ENCODE measurements around the gene CHRDL2. TPM values are rescaled to one million over a fixed set of nuclear protein-coding genes. Genes with fewer than 3 reads are reported as not detected.

Gene CHRDL2
- total RNA-seq, 2 experiments from 2014 or later: not detected

DNA sequence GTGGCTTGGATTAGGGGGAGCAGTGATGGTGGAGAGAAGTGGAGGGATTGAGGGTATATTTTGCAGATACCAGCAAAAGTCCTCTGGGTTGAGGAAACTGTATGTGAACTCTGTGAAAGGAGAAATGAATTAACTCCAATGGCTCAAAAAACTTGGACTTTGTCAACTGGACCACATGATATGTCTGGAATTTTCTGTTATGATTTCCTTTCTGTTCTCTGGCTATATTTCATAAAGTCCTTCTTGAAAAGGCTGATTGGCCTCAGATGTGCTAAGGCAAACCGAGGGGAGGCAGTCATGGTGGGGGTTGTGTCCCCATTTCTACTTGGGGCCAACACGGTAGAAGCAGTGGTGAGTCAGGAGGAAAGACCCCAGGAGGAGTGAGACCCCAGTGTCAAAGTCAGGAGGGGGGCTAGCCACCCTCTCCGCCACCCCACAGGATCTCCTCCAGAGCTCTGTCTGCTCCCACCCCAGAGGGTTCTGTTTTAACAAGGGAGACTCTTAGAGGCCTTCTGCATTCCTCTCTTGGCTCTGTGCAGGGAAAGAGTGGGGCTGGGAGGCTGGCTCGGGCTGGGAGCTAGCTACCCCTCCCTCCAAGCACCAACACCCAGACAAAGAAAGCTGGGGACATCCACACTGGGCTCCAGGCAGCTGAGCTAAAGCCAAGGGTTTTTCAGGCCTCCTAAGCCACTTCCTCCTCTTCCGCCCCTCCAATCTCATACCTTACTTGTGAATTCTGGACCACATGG is 13.8 kb downstream of the CHRDL2 start:
- ATAC-seq (no peak), DNase-seq (no peak)
- no peaks in the 10 kb centered on the region for H3K36me3 Mint-ChIP-seq (ENCODE audit: low read depth)
- H3K27ac Mint-ChIP-seq: no peak overlapping the region
- no peaks in the 10 kb centered on the region for H3K27me3 Mint-ChIP-seq
- POLR2A ChIA-PET: no interaction called here
- H3K4me3 Mint-ChIP-seq: no peak overlapping the region
- CTCF ChIA-PET: interaction anchor here (1.1 to 3.3 kb wide), 3 partner anchors 9 to 15 kb away, joined by 5 to 23 read pairs (median 6); no protein-coding TSS in a partner anchor
- H3K9me3 Mint-ChIP-seq: no peaks in the 10 kb centered on the region
- peaks cover 3% of the 10 kb centered on the region for H3K4me1 Mint-ChIP-seq (ENCODE audit: low read depth)
- TF ChIP-seq, protein P1, sequence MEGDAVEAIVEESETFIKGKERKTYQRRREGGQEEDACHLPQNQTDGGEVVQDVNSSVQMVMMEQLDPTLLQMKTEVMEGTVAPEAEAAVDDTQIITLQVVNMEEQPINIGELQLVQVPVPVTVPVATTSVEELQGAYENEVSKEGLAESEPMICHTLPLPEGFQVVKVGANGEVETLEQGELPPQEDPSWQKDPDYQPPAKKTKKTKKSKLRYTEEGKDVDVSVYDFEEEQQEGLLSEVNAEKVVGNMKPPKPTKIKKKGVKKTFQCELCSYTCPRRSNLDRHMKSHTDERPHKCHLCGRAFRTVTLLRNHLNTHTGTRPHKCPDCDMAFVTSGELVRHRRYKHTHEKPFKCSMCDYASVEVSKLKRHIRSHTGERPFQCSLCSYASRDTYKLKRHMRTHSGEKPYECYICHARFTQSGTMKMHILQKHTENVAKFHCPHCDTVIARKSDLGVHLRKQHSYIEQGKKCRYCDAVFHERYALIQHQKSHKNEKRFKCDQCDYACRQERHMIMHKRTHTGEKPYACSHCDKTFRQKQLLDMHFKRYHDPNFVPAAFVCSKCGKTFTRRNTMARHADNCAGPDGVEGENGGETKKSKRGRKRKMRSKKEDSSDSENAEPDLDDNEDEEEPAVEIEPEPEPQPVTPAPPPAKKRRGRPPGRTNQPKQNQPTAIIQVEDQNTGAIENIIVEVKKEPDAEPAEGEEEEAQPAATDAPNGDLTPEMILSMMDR (IDR thresholded peaks at IDR 0.05): no peak
- intact Hi-C loops (cut with micrococcal nuclease): no loop called here

DNA sequence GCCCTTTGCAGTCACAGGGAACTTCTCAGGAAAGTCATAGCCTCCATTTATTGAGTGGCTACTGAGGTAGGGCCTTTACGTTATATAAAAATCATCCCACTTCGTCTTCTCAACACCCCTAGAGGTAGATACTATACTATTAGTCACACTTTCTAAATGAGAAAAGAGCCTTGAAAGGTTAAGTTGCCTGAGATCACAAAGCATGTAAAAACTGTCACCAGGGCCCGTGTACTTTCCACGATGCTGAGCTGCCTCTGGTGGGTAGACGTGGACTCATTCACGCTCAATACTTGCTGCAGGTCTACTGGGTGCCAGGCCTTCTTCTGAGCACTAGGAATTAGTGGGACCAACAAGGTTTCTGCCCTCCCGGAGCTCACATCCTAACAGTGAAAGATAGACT is 16.3 kb downstream of the CHRDL2 start:
- ATAC-seq (peak; percentile 80), DNase-seq (peak; percentile 37)
- H3K4me3 Mint-ChIP-seq: no peak overlapping the region
- H3K4me1 Mint-ChIP-seq (ENCODE audit: low read depth): peaks cover 3% of the 10 kb centered on the region
- H3K9me3 Mint-ChIP-seq: no peaks in the 10 kb centered on the region
- intact Hi-C loops (cut with micrococcal nuclease): no loop called here
- CTCF ChIA-PET: interaction anchor here (1.6 to 3.3 kb wide), 3 partner anchors 12 to 25 kb away, joined by 3 to 23 read pairs (median 4); no protein-coding TSS in a partner anchor
- no peaks in the 10 kb centered on the region for H3K27me3 Mint-ChIP-seq
- no peaks in the 10 kb centered on the region for H3K36me3 Mint-ChIP-seq (ENCODE audit: low read depth)
- TF ChIP-seq, protein P1 (IDR thresholded peaks at IDR 0.05): no peak
- H3K27ac Mint-ChIP-seq: no peak overlapping the region
- POLR2A ChIA-PET: no interaction called here

- Mint-ChIP-seq H3K9me3 (no peaks in the 10 kb centered on the region), H3K4me1 (ENCODE audit: low read depth) (peaks cover 3% of the 10 kb centered on the region), H3K27ac (no peak overlapping the region), H3K4me3 (no peak overlapping the region), H3K36me3 (ENCODE audit: low read depth) (no peaks in the 10 kb centered on the region), H3K27me3 (no peaks in the 10 kb centered on the region)
- intact Hi-C loops (cut with micrococcal nuclease): no loop called here
- ChIA-PET CTCF (interaction anchor here (1.6 kb wide), 1 partner anchor 26 kb away, joined by 3 read pairs; no protein-coding TSS in a partner anchor), POLR2A (no interaction called here)
- ATAC-seq (no peak), DNase-seq (no peak)
- TF ChIP-seq, protein P1 (IDR thresholded peaks at IDR 0.05): no peak
Measured at GRCh38 chr11:74713686-74714085, 17.5 kb downstream of the CHRDL2 start.

GRCh38 chr11:74710281-74710938 is 20.8 kb downstream of the CHRDL2 start:
- no peak overlapping the region for H3K27ac Mint-ChIP-seq
- H3K36me3 Mint-ChIP-seq (ENCODE audit: low read depth): no peaks in the 10 kb centered on the region
- no peak overlapping the region for H3K4me3 Mint-ChIP-seq
- intact Hi-C loops (cut with micrococcal nuclease): no loop called here
- CTCF ChIA-PET: interaction anchor here (1.1 to 1.9 kb wide), 2 partner anchors 16 to 29 kb away, joined by 3 to 10 read pairs; no protein-coding TSS in a partner anchor
- H3K27me3 Mint-ChIP-seq: no peaks in the 10 kb centered on the region
- peaks cover 3% of the 10 kb centered on the region for H3K4me1 Mint-ChIP-seq (ENCODE audit: low read depth)
- DNase-seq (no peak), ATAC-seq (no peak)
- TF ChIP-seq, protein P1 (IDR thresholded peaks at IDR 0.05): no peak
- H3K9me3 Mint-ChIP-seq: no peaks in the 10 kb centered on the region
- POLR2A ChIA-PET: no interaction called here

- no peaks in the 10 kb centered on the region for H3K36me3 Mint-ChIP-seq (ENCODE audit: low read depth)
- H3K27me3 Mint-ChIP-seq: no peaks in the 10 kb centered on the region
- DNase-seq (no peak), ATAC-seq (no peak)
- H3K4me1 Mint-ChIP-seq (ENCODE audit: low read depth): no peaks in the 10 kb centered on the region
- no peak overlapping the region for H3K4me3 Mint-ChIP-seq
- intact Hi-C loops (cut with micrococcal nuclease): no loop called here
- no peaks in the 10 kb centered on the region for H3K9me3 Mint-ChIP-seq
- POLR2A ChIA-PET: no interaction called here
- TF ChIP-seq, protein P1 (IDR thresholded peaks at IDR 0.05): no peak
- CTCF ChIA-PET: no interaction called here
- H3K27ac Mint-ChIP-seq: no peak overlapping the region
Measured at GRCh38 chr11:74709175-74709574, 22.1 kb downstream of the CHRDL2 start.

Measured in activated CD8-positive, alpha-beta T cell treated with anti-CD3 and anti-CD28 coated beads for 36 hours (primary cell).